GM19351 (cell line): ENCODE data around the gene ACER2.
"Not testable (repeated sequence)": the region's sequence is repeated elsewhere in the genome, so short reads cannot be mapped to it uniquely, and the experiment has no call there.

ENCODE experiments used
- ATAC-seq: cut with Tn5 transposase; IDR thresholded peaks from one replicate; pipeline ENCODE4 v1.9.1; 2021; ENCODE audit warnings: mild to moderate bottlenecking, moderate library complexity; ENCODE audit not compliant: unreplicated experiment

Gene ACER2

GRCh38 chr9:19408316-19408692 is 505 bp upstream of the ACER2 start:
- ATAC-seq, result peak; percentile 3

DNA sequence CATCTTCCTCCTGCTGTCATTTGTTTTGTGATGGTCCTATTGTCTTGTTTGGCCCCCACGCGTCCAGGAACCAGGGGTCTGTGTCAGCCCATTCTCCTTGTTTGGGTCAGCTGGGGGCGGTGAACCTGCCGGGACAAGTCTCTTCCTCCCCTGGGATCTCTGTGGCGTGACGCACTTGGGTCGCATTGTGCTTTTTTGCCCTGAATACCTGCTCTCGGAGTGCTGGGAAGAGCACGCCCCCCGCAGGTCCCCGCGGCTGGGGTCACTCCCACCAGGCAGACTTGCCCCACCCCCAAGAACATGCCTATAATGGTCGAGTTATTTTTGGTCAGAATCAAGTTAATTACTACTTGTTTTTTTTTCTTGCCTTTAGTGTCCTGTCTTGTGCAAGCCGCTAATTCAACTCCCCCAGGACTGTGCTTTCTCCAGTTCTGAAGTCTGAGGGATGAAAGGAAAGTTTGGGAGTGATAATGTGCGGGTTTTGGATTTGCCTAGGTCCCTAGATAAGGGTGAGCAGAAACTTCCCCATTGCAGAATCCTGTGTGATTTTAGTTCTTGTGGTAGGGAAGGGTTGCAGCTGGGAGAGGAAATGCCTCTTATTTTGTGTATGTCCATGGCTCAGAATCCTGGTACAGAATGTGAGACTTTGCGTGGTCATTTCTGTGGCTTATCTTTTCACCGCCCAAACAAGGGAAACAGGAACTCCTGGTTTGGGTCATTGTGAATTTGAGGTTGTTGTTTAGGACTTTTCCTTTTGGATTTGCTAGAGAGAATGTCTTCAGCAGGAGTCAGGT is 789 bp downstream of the ACER2 start:
- peak; percentile 9 for ATAC-seq

GRCh38 chr9:19410195-19410503 is 1.3 kb downstream of the ACER2 start:
- no peak for ATAC-seq

DNA sequence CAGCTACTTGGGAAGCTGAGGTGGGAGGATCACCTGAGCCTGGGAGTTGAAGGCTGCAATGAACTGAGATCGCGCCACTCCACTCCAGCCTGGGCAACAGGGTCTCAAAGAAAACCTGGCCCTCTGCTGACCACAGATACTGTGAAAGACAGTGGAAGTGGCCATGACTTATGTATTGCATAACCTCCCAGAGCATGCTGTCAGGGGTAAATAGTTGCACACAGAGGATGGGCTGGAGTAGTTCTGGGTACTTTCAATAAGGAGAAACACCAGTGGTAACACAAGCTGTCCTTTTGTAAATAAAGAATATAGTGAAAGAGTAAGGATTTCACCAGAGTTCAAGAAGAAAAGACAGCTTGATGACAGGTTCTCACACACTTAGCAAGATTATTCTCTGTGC is 1.8 kb downstream of the ACER2 start:
- no peak for ATAC-seq

DNA sequence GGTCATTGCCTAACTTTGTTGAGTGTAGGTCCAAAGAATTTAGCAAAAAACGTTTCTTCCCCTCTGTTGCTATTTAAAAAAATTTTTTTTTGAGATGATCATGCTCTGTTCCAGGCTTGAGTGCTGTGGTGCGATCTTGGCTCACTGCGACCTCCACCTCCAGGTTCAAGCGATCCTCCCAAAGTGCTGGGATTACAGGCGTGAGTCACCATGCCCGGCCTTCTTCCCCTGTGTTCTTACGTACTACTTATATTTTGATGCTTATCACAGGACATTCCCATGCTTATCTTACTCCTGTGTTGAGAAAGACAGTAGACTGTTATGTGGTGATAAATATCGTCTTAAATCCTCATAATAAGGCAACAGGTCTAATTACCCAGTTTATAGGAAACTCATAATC is 2.5 kb downstream of the ACER2 start:
- ATAC-seq, result no peak

- not testable (repeated sequence) for ATAC-seq
Measured at GRCh38 chr9:19413456-19413855, 4.6 kb downstream of the ACER2 start.

DNA sequence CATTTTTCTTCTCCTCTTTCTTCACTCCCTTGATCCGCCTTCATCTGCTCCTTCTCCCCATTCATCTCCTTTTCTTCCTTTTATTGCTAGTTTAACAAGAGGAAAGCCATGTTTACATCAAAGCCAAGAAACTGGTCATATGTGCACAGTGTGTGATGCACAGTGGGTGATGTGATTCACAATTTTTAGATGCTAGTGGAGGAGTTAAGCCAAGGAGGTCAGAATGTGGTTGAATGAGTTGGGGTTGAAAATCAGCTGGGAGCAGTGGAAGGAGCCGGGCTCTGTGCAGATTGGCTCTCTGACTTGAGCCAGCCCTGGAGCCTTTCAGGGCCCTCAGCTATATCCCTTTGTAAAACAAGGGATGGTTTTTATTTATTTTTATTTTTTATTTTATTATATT is 7.3 kb downstream of the ACER2 start:
- ATAC-seq, result no peak

GRCh38 chr9:19420877-19421276 is 12.1 kb downstream of the ACER2 start:
- ATAC-seq, result no peak

- no peak for ATAC-seq
Measured at GRCh38 chr9:19423163-19423562, 14.4 kb downstream of the ACER2 start.

GRCh38 chr9:19424176-19424779 is 15.5 kb downstream of the ACER2 start:
- no peak for ATAC-seq

DNA sequence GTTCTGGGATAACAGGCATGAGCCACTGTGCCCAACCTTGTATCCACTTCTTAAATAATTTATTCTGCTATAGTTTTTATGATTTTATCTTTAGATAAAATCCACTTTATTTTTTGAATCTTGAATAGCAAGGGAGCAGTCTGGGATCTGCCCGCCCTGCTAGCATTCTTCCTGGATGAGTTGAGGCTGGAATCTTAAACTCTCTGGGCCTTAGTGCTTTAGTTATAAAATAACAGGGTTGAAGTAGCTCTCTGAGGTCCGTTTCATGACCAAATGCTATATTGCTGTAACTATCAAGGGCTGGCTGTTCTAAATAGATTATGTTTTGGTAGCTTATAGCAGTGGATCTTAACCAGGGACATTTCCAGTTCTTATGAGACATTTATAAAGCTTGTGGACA is 20.8 kb downstream of the ACER2 start:
- no peak for ATAC-seq

DNA sequence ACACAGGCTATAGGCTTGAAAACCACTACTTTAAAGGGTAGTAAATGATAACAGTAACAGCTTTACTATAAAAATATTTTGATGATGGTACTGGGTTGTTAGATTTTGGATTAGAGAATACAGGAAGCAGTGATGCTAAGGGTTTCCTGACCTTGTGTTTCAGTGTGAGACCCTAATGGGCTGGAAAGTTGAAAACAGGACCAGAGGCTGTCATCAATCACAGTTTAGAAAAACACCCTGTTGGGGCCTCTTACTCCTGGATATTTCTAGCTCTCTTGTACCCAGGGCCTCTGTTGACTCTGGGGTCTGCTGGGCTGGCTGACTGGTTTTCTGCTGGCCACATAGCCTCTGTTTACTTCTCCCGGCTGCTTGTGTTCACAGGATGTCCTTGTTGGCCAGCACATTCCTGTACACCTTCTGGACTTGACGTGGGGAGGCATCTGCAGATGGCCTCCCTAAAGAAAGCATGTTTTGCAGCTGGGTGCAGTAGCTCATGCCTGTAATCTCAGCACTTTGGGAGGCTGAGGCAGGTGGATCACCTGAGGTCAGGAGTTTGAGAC is 21.5 kb downstream of the ACER2 start:
- no peak for ATAC-seq

- no peak for ATAC-seq
Measured at GRCh38 chr9:19431361-19432171, 22.8 kb downstream of the ACER2 start.

- no peak for ATAC-seq
Measured at GRCh38 chr9:19432473-19432872, 23.7 kb downstream of the ACER2 start.

DNA sequence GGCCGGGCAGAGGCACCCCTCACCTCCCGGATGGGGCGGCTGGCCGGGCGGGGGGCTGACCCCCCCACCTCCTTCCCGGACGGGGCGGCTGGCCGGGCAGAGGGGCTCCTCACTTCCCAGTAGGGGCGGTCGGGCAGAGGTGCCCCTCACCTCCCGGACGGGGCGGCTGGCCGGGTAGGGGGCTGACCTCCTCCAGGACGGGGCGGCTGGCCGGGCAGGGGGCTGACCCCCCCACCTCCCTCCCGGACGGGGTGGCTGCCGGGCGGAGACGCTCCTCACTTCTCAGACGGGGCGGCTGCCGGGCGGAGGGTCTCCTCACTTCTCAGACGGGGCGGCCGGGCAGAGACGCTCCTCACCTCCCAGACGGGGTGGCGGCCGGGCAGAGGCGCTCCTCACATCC is 24.9 kb downstream of the ACER2 start:
- ATAC-seq, result not testable (repeated sequence)

DNA sequence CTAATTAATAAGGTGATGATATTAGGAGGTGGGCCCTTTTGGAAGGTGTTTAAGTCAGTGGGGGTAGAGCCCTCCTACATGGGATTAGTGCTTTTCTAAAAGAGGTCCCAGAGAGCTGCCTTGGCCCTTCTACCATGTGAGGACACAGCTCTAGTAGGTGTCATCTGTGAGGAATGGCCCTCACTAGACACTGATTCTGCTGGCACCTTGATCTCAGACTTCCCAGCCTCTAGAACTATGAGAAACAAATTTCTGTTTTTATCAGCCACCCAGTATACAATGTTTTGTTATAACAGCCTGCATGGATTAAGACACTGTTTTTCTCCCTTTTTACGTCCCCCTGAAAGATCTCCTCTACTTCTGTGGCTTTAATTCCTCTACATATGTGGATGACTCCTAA is 31.6 kb downstream of the ACER2 start:
- ATAC-seq, result no peak

- ATAC-seq, result peak; percentile 28
Measured at GRCh38 chr9:19440823-19441580, 32.2 kb downstream of the ACER2 start.

- peak; percentile 86 for ATAC-seq
Measured at GRCh38 chr9:19441730-19442129, 32.9 kb downstream of the ACER2 start.

DNA sequence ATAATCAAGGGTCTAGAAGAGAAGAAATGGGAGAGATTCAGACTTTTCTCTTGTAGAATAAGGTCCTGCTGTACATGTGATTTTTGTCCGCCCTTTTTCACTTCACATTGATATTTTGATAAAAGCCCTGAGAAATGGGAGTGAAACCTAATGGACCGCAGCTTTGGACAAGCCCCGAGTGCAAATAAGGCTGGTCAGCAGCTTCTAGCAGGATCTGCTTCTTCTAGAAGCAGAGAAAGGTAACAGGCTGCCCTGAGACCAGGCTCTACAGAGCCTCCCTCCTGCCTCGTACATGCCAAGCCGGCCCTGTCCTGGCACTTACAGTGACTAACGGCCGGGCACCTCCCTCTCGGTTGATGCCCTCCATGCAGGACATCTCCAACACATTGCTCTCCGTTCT is 33.4 kb downstream of the ACER2 start:
- ATAC-seq, result no peak

- no peak for ATAC-seq
Measured at GRCh38 chr9:19445452-19445851, 36.6 kb downstream of the ACER2 start.

GRCh38 chr9:19446361-19446861 is 37.6 kb downstream of the ACER2 start:
- ATAC-seq, result no peak
